Measurements from ENCODE around the gene FKBP8.

FKBP8 gene

GRCh38 chr19:18496167-18496979, 47.0 kb downstream of the FKBP8 start:
- H3K4me2 ChIP-seq (ENCODE audit: insufficient read depth, low read length, poor library complexity, severe bottlenecking): no peak overlapping the region
- H2BK12ac ChIP-seq (ENCODE audit: low read length): no peak overlapping the region
- H3K4me3 ChIP-seq (ENCODE audit: low read length in 2 of 2): no peak overlapping the region
- no peak overlapping the region for H2BK5ac ChIP-seq (ENCODE audit: low read length)
- no peak overlapping the region for H2AFZ ChIP-seq (ENCODE audit: low read length)
- H4K8ac ChIP-seq (ENCODE audit: low read depth, low read length): no peak overlapping the region
- H4K91ac ChIP-seq (ENCODE audit: low read depth, low read length, poor library complexity): no peak overlapping the region
- no peak overlapping the region for H3K14ac ChIP-seq (ENCODE audit: low read length)
- H3K4me1 ChIP-seq (ENCODE audit: control insufficient read depth in 2 of 2, insufficient read depth in 1 of 2, low read depth in 1 of 2, low read length in 2 of 2): peaks cover 12% of the 10 kb centered on the region in 2 donors
- H3K36me3 ChIP-seq (replicated peaks in 1 of 2; ENCODE audit: control insufficient read depth in 2 of 2, insufficient read depth in 2 of 2, low read length in 2 of 2): no peaks in the 10 kb centered on the region
- no peak for DNase-seq (ENCODE audit: low spot score)
- no peak overlapping the region for H3K27ac ChIP-seq (replicated peaks; ENCODE audit: low read length)
- H2AK5ac ChIP-seq (ENCODE audit: low read depth, low read length): no peak overlapping the region
- peaks cover 10% of the 10 kb centered on the region for H3K79me1 ChIP-seq (ENCODE audit: low read depth, low read length)
- H3K9me3 ChIP-seq (replicated peaks in 1 of 2; ENCODE audit: control insufficient read depth in 2 of 2, insufficient read depth in 1 of 2, low read depth in 1 of 2, low read length in 2 of 2): no peaks in the 10 kb centered on the region
- peaks cover 0 to 2% (median 0%) of the 10 kb centered on the region in 3 experiments for H3K27me3 ChIP-seq (ENCODE audit: control insufficient read depth in 3 of 3, insufficient read depth in 3 of 3, low read depth in 1 of 3, low read length in 3 of 3)
- no CpG with 5 or more reads among the region's 11 CpGs for WGBS, 2 donors (ENCODE audit: extremely low coverage in 2 of 2, insufficient read length in 2 of 2, insufficient replicate concordance in 1 of 2)
- no peak overlapping the region for H3K9ac ChIP-seq (ENCODE audit: low read depth, low read length, poor library complexity)
- H2BK120ac ChIP-seq (ENCODE audit: low read depth, low read length): no peak overlapping the region
- no peak overlapping the region for H2BK15ac ChIP-seq (ENCODE audit: low read length)
- no peak overlapping the region for H3K23ac ChIP-seq (ENCODE audit: low read depth, low read length, poor library complexity)
- no peak overlapping the region for H3K4ac ChIP-seq (ENCODE audit: low read length)
- H3K18ac ChIP-seq (ENCODE audit: low read length): no peak overlapping the region

- Histone ChIP-seq H3K36me3 (replicated peaks in 1 of 2; ENCODE audit: control insufficient read depth in 2 of 2, insufficient read depth in 2 of 2, low read length in 2 of 2) (no peaks in the 10 kb centered on the region), H3K23ac (ENCODE audit: low read depth, low read length, poor library complexity) (peak overlapping the region; percentile 89), H3K14ac (ENCODE audit: low read length) (no peak overlapping the region), H3K9ac (ENCODE audit: low read depth, low read length, poor library complexity) (peak overlapping the region; percentile 73), H3K4me1 (ENCODE audit: control insufficient read depth in 2 of 2, insufficient read depth in 1 of 2, low read depth in 1 of 2, low read length in 2 of 2) (peaks cover 12% of the 10 kb centered on the region in 2 donors), H3K79me1 (ENCODE audit: low read depth, low read length) (peaks cover 8% of the 10 kb centered on the region), H2BK5ac (ENCODE audit: low read length) (no peak overlapping the region), H3K18ac (ENCODE audit: low read length) (peak overlapping the region; percentile 65), H2BK120ac (ENCODE audit: low read depth, low read length) (no peak overlapping the region), H2BK15ac (ENCODE audit: low read length) (no peak overlapping the region), H3K27me3 (ENCODE audit: control insufficient read depth in 3 of 3, insufficient read depth in 3 of 3, low read depth in 1 of 3, low read length in 3 of 3) (peaks cover 0 to 2% (median 0%) of the 10 kb centered on the region in 3 experiments), H3K4me3 (ENCODE audit: low read length in 2 of 2) (no peak overlapping the region), H3K4ac (ENCODE audit: low read length) (no peak overlapping the region), H3K4me2 (ENCODE audit: insufficient read depth, low read length, poor library complexity, severe bottlenecking) (no peak overlapping the region), H2AFZ (ENCODE audit: low read length) (no peak overlapping the region), H3K9me3 (replicated peaks in 1 of 2; ENCODE audit: control insufficient read depth in 2 of 2, insufficient read depth in 1 of 2, low read depth in 1 of 2, low read length in 2 of 2) (no peaks in the 10 kb centered on the region), H3K27ac (replicated peaks; ENCODE audit: low read length) (no peak overlapping the region), H2AK5ac (ENCODE audit: low read depth, low read length) (peak overlapping the region; percentile 71), H4K8ac (ENCODE audit: low read depth, low read length) (no peak overlapping the region), H2BK12ac (ENCODE audit: low read length) (no peak overlapping the region), H4K91ac (ENCODE audit: low read depth, low read length, poor library complexity) (no peak overlapping the region)
- no CpG with 5 or more reads among the region's 14 CpGs for WGBS, 2 donors (ENCODE audit: extremely low coverage in 2 of 2, insufficient read length in 2 of 2, insufficient replicate concordance in 1 of 2)
- DNase-seq (ENCODE audit: low spot score): no peak
Observed at GRCh38 chr19:18495204-18495911, 48.0 kb downstream of the FKBP8 start.

GRCh38 chr19:18494267-18494607, 49.1 kb downstream of the FKBP8 start:
- Histone ChIP-seq H3K23ac (ENCODE audit: low read depth, low read length, poor library complexity) (no peak overlapping the region), H3K4me1 (ENCODE audit: control insufficient read depth in 2 of 2, insufficient read depth in 1 of 2, low read depth in 1 of 2, low read length in 2 of 2) (peaks cover 12 to 14% of the 10 kb centered on the region in 2 donors), H3K14ac (ENCODE audit: low read length) (no peak overlapping the region), H4K8ac (ENCODE audit: low read depth, low read length) (no peak overlapping the region), H3K4me3 (ENCODE audit: low read length in 2 of 2) (no peak overlapping the region), H3K4me2 (ENCODE audit: insufficient read depth, low read length, poor library complexity, severe bottlenecking) (no peak overlapping the region), H2BK12ac (ENCODE audit: low read length) (no peak overlapping the region), H2AK5ac (ENCODE audit: low read depth, low read length) (no peak overlapping the region), H3K79me1 (ENCODE audit: low read depth, low read length) (peaks cover 6% of the 10 kb centered on the region), H2BK120ac (ENCODE audit: low read depth, low read length) (no peak overlapping the region), H2BK5ac (ENCODE audit: low read length) (no peak overlapping the region), H2AFZ (ENCODE audit: low read length) (no peak overlapping the region), H2BK15ac (ENCODE audit: low read length) (no peak overlapping the region), H3K27ac (replicated peaks; ENCODE audit: low read length) (no peak overlapping the region), H3K9me3 (replicated peaks in 1 of 2; ENCODE audit: control insufficient read depth in 2 of 2, insufficient read depth in 1 of 2, low read depth in 1 of 2, low read length in 2 of 2) (no peaks in the 10 kb centered on the region), H3K27me3 (ENCODE audit: control insufficient read depth in 3 of 3, insufficient read depth in 3 of 3, low read depth in 1 of 3, low read length in 3 of 3) (peaks cover 0 to 2% (median 0%) of the 10 kb centered on the region in 3 experiments), H3K4ac (ENCODE audit: low read length) (no peak overlapping the region), H3K36me3 (replicated peaks in 1 of 2; ENCODE audit: control insufficient read depth in 2 of 2, insufficient read depth in 2 of 2, low read length in 2 of 2) (no peaks in the 10 kb centered on the region), H4K91ac (ENCODE audit: low read depth, low read length, poor library complexity) (no peak overlapping the region), H3K9ac (ENCODE audit: low read depth, low read length, poor library complexity) (peak overlapping the region; percentile 3), H3K18ac (ENCODE audit: low read length) (no peak overlapping the region)
- no CpG with 5 or more reads among the region's 7 CpGs for WGBS, 2 donors (ENCODE audit: extremely low coverage in 2 of 2, insufficient read length in 2 of 2, insufficient replicate concordance in 1 of 2)
- DNase-seq (ENCODE audit: low spot score): no peak
